ENCODE data around the gene VHLL.

Gene VHLL

DNA sequence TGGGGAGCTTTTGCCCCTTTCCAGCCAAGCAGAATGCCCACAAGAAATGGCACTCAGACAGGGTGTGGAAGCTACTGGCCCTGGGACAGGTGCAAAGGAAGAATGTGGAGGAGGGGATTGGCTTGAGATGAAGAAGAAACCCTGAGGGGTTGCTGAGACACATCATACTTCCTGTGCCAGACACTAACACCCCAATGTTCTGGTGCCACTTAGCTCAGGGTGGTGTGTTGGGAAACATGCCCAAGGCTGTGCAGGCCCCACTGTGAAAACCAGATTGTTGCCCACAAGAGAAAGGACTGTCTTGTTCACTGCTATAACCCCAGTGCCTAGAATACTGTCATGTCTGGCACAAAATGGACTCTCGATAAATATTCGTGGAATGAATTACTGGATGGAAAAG, 41.4 kb downstream of the VHLL start:
- Histone ChIP-seq H3K27me3 (ENCODE audit: insufficient read depth, low read length) (no peaks in the 10 kb centered on the region), H3K79me2 (ENCODE audit: control insufficient read depth, insufficient read depth, low read length, unreplicated experiment) (peaks cover 2% of the 10 kb centered on the region), H3K4me3 (ENCODE audit: low read depth, low read length) (no peak overlapping the region), H3K36me3 (ENCODE audit: insufficient read depth, low read length) (peaks cover 32% of the 10 kb centered on the region), H3K27ac (ENCODE audit: low read depth, low read length) (no peak overlapping the region), H2AFZ (ENCODE audit: low read length, unreplicated experiment) (no peak overlapping the region), H3K4me1 (ENCODE audit: control insufficient read depth, insufficient read depth, low read length, unreplicated experiment) (peaks cover 7% of the 10 kb centered on the region)

- Histone ChIP-seq H3K27ac (ENCODE audit: low read depth, low read length) (no peak overlapping the region), H2AFZ (ENCODE audit: low read length, unreplicated experiment) (no peak overlapping the region), H3K36me3 (ENCODE audit: insufficient read depth, low read length) (peaks cover 9% of the 10 kb centered on the region), H3K79me2 (ENCODE audit: control insufficient read depth, insufficient read depth, low read length, unreplicated experiment) (no peaks in the 10 kb centered on the region), H3K27me3 (ENCODE audit: insufficient read depth, low read length) (no peaks in the 10 kb centered on the region), H3K4me3 (ENCODE audit: low read depth, low read length) (no peak overlapping the region), H3K4me1 (ENCODE audit: control insufficient read depth, insufficient read depth, low read length, unreplicated experiment) (no peaks in the 10 kb centered on the region)
Observed at GRCh38 chr1:156253634-156254033, 45.5 kb downstream of the VHLL start.

GRCh38 chr1:156251527-156251926, 47.6 kb downstream of the VHLL start:
- Histone ChIP-seq H3K36me3 (ENCODE audit: insufficient read depth, low read length) (peaks cover 4% of the 10 kb centered on the region), H3K4me3 (ENCODE audit: low read depth, low read length) (no peak overlapping the region), H3K27ac (ENCODE audit: low read depth, low read length) (no peak overlapping the region), H2AFZ (ENCODE audit: low read length, unreplicated experiment) (no peak overlapping the region), H3K27me3 (ENCODE audit: insufficient read depth, low read length) (no peaks in the 10 kb centered on the region), H3K79me2 (ENCODE audit: control insufficient read depth, insufficient read depth, low read length, unreplicated experiment) (no peaks in the 10 kb centered on the region), H3K4me1 (ENCODE audit: control insufficient read depth, insufficient read depth, low read length, unreplicated experiment) (no peaks in the 10 kb centered on the region)

- Histone ChIP-seq H3K4me1 (ENCODE audit: control insufficient read depth, insufficient read depth, low read length, unreplicated experiment) (no peaks in the 10 kb centered on the region), H3K27ac (ENCODE audit: low read depth, low read length) (no peak overlapping the region), H3K36me3 (ENCODE audit: insufficient read depth, low read length) (no peaks in the 10 kb centered on the region; the same call in 1 of the 2 replicates), H3K4me3 (ENCODE audit: low read depth, low read length) (no peak overlapping the region), H3K79me2 (ENCODE audit: control insufficient read depth, insufficient read depth, low read length, unreplicated experiment) (no peaks in the 10 kb centered on the region), H3K27me3 (ENCODE audit: insufficient read depth, low read length) (peaks cover 8% of the 10 kb centered on the region; the same call in 1 of the 2 replicates), H2AFZ (ENCODE audit: low read length, unreplicated experiment) (no peak overlapping the region)
Observed at GRCh38 chr1:156249593-156249992, 49.5 kb downstream of the VHLL start.

All from ACC112 (cell line).